H1 (cell line): ENCODE results near the gene EXTL1. TPM values are rescaled to one million over a fixed set of nuclear protein-coding genes. Genes with fewer than 3 reads are reported as not detected.

Source experiments
- E2F6 ChIP-seq: IDR thresholded peaks from 2 replicates; pipeline ENCODE4 v1.6.1; 2012; ENCODE audit warnings: inconsistent platforms
- RFX5 ChIP-seq: IDR thresholded peaks from 2 replicates; pipeline ENCODE4 v1.6.1; 2011; ENCODE audit warnings: low read depth, low read length, improper control_type of control experiment, borderline replicate concordance
- TAF1 ChIP-seq: IDR thresholded peaks from 2 replicates; pipeline ENCODE4 v1.6.1; 2011; ENCODE audit warnings: mild to moderate bottlenecking, low read depth, low read length
- TAF7 ChIP-seq: optimal IDR thresholded peaks from 2 replicates; pipeline ENCODE3; 2011; ENCODE audit warnings: low read depth, mild to moderate bottlenecking, inconsistent platforms, low read length, moderate library complexity, borderline replicate concordance
- TEAD4 ChIP-seq: IDR thresholded peaks from 2 replicates; pipeline ENCODE4 v1.6.1; 2012; ENCODE audit warnings: low read depth, low read length, inconsistent platforms, mixed read lengths
- polyA plus RNA-seq, 7 experiments: library from polyadenylated mRNA; depleted of rRNA in 3 of 7; stranded (reverse) in 5 of 7; unstranded in 2 of 7; fragments of >200 nt in 5 of 7; fragments of 200-250 nt in 2 of 7; gene quantifications; 1 replicate in 5 of 7; 2 replicates in 1 of 7; 4 replicates in 1 of 7; pipeline versions ENCODE4 v1.2.1 to v1.2.3, GENCODE V29; 2011 to 2013; ENCODE audit warnings: missing spikeins in 2 of 7, mixed read lengths in 2 of 7
- total RNA-seq: library from RNA; stranded (reverse); fragmentation: NEBNext Ultra II Directional; extraction: Animal tissue kit (Norgen Biotek cat#: 25700); gene quantifications from 2 replicates; pipeline ENCODE4 v1.2.1, GENCODE V29; 2021

Gene EXTL1
- total and polyA plus RNA-seq, 2 of the 8 experiments (the other 6 are each of a cell fraction or from before 2014, with no cell fraction given): 0.89 to 1.2 TPM

- TF ChIP-seq RFX5 (no peak), TAF7 (no peak), E2F6 (no peak), TAF1 (no peak), TEAD4 (no peak)
These were observed 16.3 kb downstream of the EXTL1 start (continued) for GRCh38 chr1:26037904-26038303.
